OCI-LY7 (cell line): ENCODE data around the gene ASB10.

Experiments
- CTCF ChIP-seq: fragments of 200-600 bp; sonication (generic); conservative IDR thresholded peaks from 2 replicates; pipeline ENCODE4 v1.5.1; 2014; ENCODE audit warnings: mild to moderate bottlenecking, antibody characterized with exemption, low read length, moderate library complexity, mixed read lengths
- EZH2phosphoT487 ChIP-seq: fragments of 200-600 bp; sonication (generic); IDR thresholded peaks from 2 replicates; pipeline ENCODE4 v1.6.1; 2018; ENCODE audit warnings: low read depth, borderline replicate concordance, mild to moderate bottlenecking, mixed run types, antibody characterized with exemption, low read length, moderate library complexity, mixed read lengths

- TF ChIP-seq EZH2phosphoT487 (no peak), CTCF (no peak)
Observed at GRCh38 chr7:151140826-151141225, 46.2 kb downstream of the ASB10 start.
